Embryonic facial prominence (tissue), 1 donor: ENCODE data around the gene BTBD9.

Source experiments
- DNase-seq: peaks from one replicate; pipeline ENCODE4 v3.0.0-alpha.2; 2016; ENCODE audit errors: extremely low spot score

Gene BTBD9

GRCh38 chr6:38245295-38245694, 394.4 kb downstream of the BTBD9 start:
- no peak for DNase-seq

- DNase-seq: no peak
Measured at GRCh38 chr6:38244869-38245268, 394.9 kb downstream of the BTBD9 start.

GRCh38 chr6:38241200-38241871, 398.4 kb downstream of the BTBD9 start:
- DNase-seq: no peak

- no peak for DNase-seq
Measured at GRCh38 chr6:38239719-38240451, 399.8 kb downstream of the BTBD9 start.

GRCh38 chr6:38236631-38237030, 403.1 kb downstream of the BTBD9 start:
- DNase-seq: no peak

- DNase-seq: no peak
Measured at GRCh38 chr6:38234934-38235682, 404.6 kb downstream of the BTBD9 start.

GRCh38 chr6:38234141-38234540, 405.6 kb downstream of the BTBD9 start:
- DNase-seq: no peak

- DNase-seq: no peak
Measured at GRCh38 chr6:38233161-38233791, 406.5 kb downstream of the BTBD9 start.

- no peak for DNase-seq
Measured at GRCh38 chr6:38225766-38226165, 414.0 kb downstream of the BTBD9 start.

GRCh38 chr6:38221251-38221650, 418.5 kb downstream of the BTBD9 start:
- DNase-seq: no peak

GRCh38 chr6:38220069-38220723, 419.5 kb downstream of the BTBD9 start:
- DNase-seq: no peak

GRCh38 chr6:38218235-38218634, 421.5 kb downstream of the BTBD9 start:
- no peak for DNase-seq

GRCh38 chr6:38216451-38216850, 423.3 kb downstream of the BTBD9 start:
- DNase-seq: no peak

GRCh38 chr6:38215651-38216311, 423.9 kb downstream of the BTBD9 start:
- DNase-seq: no peak

GRCh38 chr6:38215225-38215624, 424.5 kb downstream of the BTBD9 start:
- DNase-seq: no peak

- no peak for DNase-seq
Measured at GRCh38 chr6:38214159-38214558, 425.6 kb downstream of the BTBD9 start.

- DNase-seq: no peak
Measured at GRCh38 chr6:38213251-38213658, 426.5 kb downstream of the BTBD9 start.

GRCh38 chr6:38212579-38212978, 427.1 kb downstream of the BTBD9 start:
- no peak for DNase-seq

- DNase-seq: no peak
Measured at GRCh38 chr6:38212116-38212515, 427.6 kb downstream of the BTBD9 start.

GRCh38 chr6:38209371-38210260, 430.1 kb downstream of the BTBD9 start:
- DNase-seq: no peak
